ENCODE data around the gene FOXC2.
A peak's percentile ranks its signal among the peaks of the same experiment; 100 is the strongest.

Gene FOXC2

GRCh38 chr16:86590501-86591144, 24.0 kb downstream of the FOXC2 start:
- H3K4me3 ChIP-seq = no peak overlapping the region
- no peak for TF ChIP-seq CTCF (IDR thresholded peaks at IDR 0.05)
- no peak for DNase-seq (ENCODE audit: low spot score)
- H3K27ac ChIP-seq = peak overlapping the region; percentile 21 to 86

GRCh38 chr16:86591270-86591669, 24.6 kb downstream of the FOXC2 start:
- H3K4me3 ChIP-seq = no peak overlapping the region

GRCh38 chr16:86593913-86594620, 27.4 kb downstream of the FOXC2 start:
- DNase-seq (ENCODE audit: low spot score) = no peak
- H3K27ac ChIP-seq = peak overlapping the region; percentile 46 to 93
- H3K4me3 ChIP-seq = peak overlapping the region; percentile 26
- TF ChIP-seq CTCF (IDR thresholded peaks at IDR 0.05) = no peak

More at GRCh38 chr16:86591270-86591669, 24.6 kb downstream of the FOXC2 start:
- no peak for TF ChIP-seq CTCF (IDR thresholded peaks at IDR 0.05)
- peak overlapping the region in 1 of 2 donors; percentile 86 for H3K27ac ChIP-seq
- DNase-seq (ENCODE audit: low spot score) = no peak

GRCh38 chr16:86594721-86595120, 28.1 kb downstream of the FOXC2 start:
- Histone ChIP-seq H3K27ac (peak overlapping the region; percentile 46 to 93), H3K4me3 (no peak overlapping the region)
- DNase-seq (ENCODE audit: low spot score) = no peak
- TF ChIP-seq CTCF (IDR thresholded peaks at IDR 0.05) = no peak

- TF ChIP-seq CTCF (IDR thresholded peaks at IDR 0.05) = no peak
- H3K27ac ChIP-seq = peak overlapping the region; percentile 79 to 93
- DNase-seq (ENCODE audit: low spot score) = no peak
- H3K4me3 ChIP-seq = peak overlapping the region; percentile 12
Measured at GRCh38 chr16:86595983-86596605, 29.5 kb downstream of the FOXC2 start.

GRCh38 chr16:86597126-86597879, 30.7 kb downstream of the FOXC2 start:
- no peak for DNase-seq (ENCODE audit: low spot score)
- peak overlapping the region; percentile 79 to 93 for H3K27ac ChIP-seq
- TF ChIP-seq CTCF (IDR thresholded peaks at IDR 0.05) = no peak
- H3K4me3 ChIP-seq = peak overlapping the region; percentile 37
